HEK293 (cell line): Measurements from ENCODE around the gene STIM1.
A peak's percentile ranks its signal among the peaks of the same experiment; 100 is the strongest.

Source experiments
- CTCF ChIA-PET: fragments of 350-600 bp; formaldehyde crosslinking; extraction: SDS; loops from one replicate; lab custom pipeline; 2021; ENCODE audit warnings: antibody characterized with exemption; lab: Yijun Ruan, JAX
- POLR2A ChIA-PET: fragments of 300-600 bp; formaldehyde crosslinking; extraction: SDS; loops from one replicate; lab custom pipeline; 2020; ENCODE audit warnings: antibody characterized with exemption, inconsistent platforms; lab: Yijun Ruan, JAX
- H3K27ac ChIP-seq: fragments of 200-500 bp; sonication (Bioruptor generic); 2 replicates; pipeline ENCODE4 v1.5.1; 2014; ENCODE audit warnings: low read depth, low read length, control low read depth, inconsistent platforms; ENCODE audit errors: extremely low read depth
- H3K36me3 ChIP-seq, 2 experiments: fragments of 200-500 bp in 1 of 2; sonication (Bioruptor generic) in 1 of 2; 1 replicate in 1 of 2; 2 replicates in 1 of 2; pipeline ENCODE4 v1.5.1; 2014 to 2017; ENCODE audit warnings: inconsistent platforms in 2 of 2, low read length in 2 of 2; ENCODE audit not compliant: control insufficient read depth in 2 of 2, insufficient read depth in 1 of 2
- H3K4me1 ChIP-seq: fragments of 200-500 bp; sonication (Bioruptor generic); 2 replicates; pipeline ENCODE4 v1.5.1; 2014; ENCODE audit warnings: mild to moderate bottlenecking, low read length, inconsistent platforms; ENCODE audit not compliant: control insufficient read depth, insufficient read depth
- H3K4me3 ChIP-seq: 2 replicates; pipeline ENCODE4 v1.5.1; 2011; ENCODE audit warnings: low read depth, mild to moderate bottlenecking, control low read depth, low read length, moderate library complexity
- H3K9me3 ChIP-seq: fragments of 200-500 bp; sonication (Bioruptor generic); 2 replicates; pipeline ENCODE4 v1.5.1; 2014; ENCODE audit warnings: low read depth, low read length, inconsistent platforms; ENCODE audit not compliant: control insufficient read depth, insufficient read depth
- BCL11A ChIP-seq: fragments of 450-650 bp; formaldehyde crosslinking; IDR thresholded peaks from 2 replicates; pipeline ENCODE4 v1.5.1; 2016; ENCODE audit warnings: low read depth, missing biosample characterization, missing genetic modification characterization
- ELK4 ChIP-seq: IDR thresholded peaks from 2 replicates; pipeline ENCODE4 v1.6.1; 2011; ENCODE audit warnings: mild to moderate bottlenecking, low read depth, low read length, borderline replicate concordance
- KLF16 ChIP-seq: fragments of 450-650 bp; formaldehyde crosslinking; IDR thresholded peaks from 2 replicates; pipeline ENCODE4 v1.5.1; 2017; ENCODE audit warnings: missing biosample characterization, missing genetic modification characterization
- MYNN ChIP-seq: fragments of 450-650 bp; formaldehyde crosslinking; IDR thresholded peaks from 2 replicates; pipeline ENCODE4 v1.5.1; 2016; ENCODE audit warnings: missing biosample characterization, missing genetic modification characterization, borderline replicate concordance
- OSR2 ChIP-seq: fragments of 450-650 bp; formaldehyde crosslinking; IDR thresholded peaks from 2 replicates; pipeline ENCODE4 v1.5.1; 2016; ENCODE audit warnings: missing biosample characterization, missing genetic modification characterization
- SETDB1 ChIP-seq: IDR thresholded peaks from one replicate; pipeline ENCODE4 v1.6.1; 2017; ENCODE audit warnings: mild to moderate bottlenecking, low read length, moderate library complexity, mixed read lengths; ENCODE audit not compliant: insufficient read length
- SP2 ChIP-seq: fragments of 450-650 bp; formaldehyde crosslinking; IDR thresholded peaks from 2 replicates; pipeline ENCODE4 v1.5.1; 2016; ENCODE audit warnings: missing biosample characterization, missing genetic modification characterization
- YY2 ChIP-seq: fragments of 450-650 bp; formaldehyde crosslinking; IDR thresholded peaks from 2 replicates; pipeline ENCODE4 v1.5.1; 2016; ENCODE audit warnings: missing biosample characterization, missing genetic modification characterization
- ZBTB20 ChIP-seq: fragments of 450-650 bp; formaldehyde crosslinking; IDR thresholded peaks from 2 replicates; pipeline ENCODE4 v1.5.1; 2016; ENCODE audit warnings: missing biosample characterization, missing genetic modification characterization
- ZNF133 ChIP-seq: fragments of 450-650 bp; formaldehyde crosslinking; IDR thresholded peaks from 2 replicates; pipeline ENCODE4 v1.5.1; 2016; ENCODE audit warnings: missing biosample characterization, missing genetic modification characterization
- ZNF146 ChIP-seq: fragments of 450-650 bp; formaldehyde crosslinking; IDR thresholded peaks from 2 replicates; pipeline ENCODE4 v1.5.1; 2016; ENCODE audit warnings: missing biosample characterization, missing genetic modification characterization
- ZNF157 ChIP-seq: fragments of 450-650 bp; formaldehyde crosslinking; IDR thresholded peaks from 2 replicates; pipeline ENCODE4 v1.5.1; 2016; ENCODE audit warnings: missing biosample characterization, missing genetic modification characterization
- ZNF19 ChIP-seq: fragments of 450-650 bp; formaldehyde crosslinking; IDR thresholded peaks from 2 replicates; pipeline ENCODE4; 2016; ENCODE audit warnings: missing biosample characterization, missing genetic modification characterization, low read depth
- ZNF223 ChIP-seq: fragments of 450-650 bp; formaldehyde crosslinking; IDR thresholded peaks from 2 replicates; pipeline ENCODE4 v1.5.1; 2016; ENCODE audit warnings: missing biosample characterization, missing genetic modification characterization
- ZNF24 ChIP-seq: fragments of 450-650 bp; formaldehyde crosslinking; IDR thresholded peaks from 2 replicates; pipeline ENCODE4 v1.5.1; 2016; ENCODE audit warnings: missing biosample characterization, missing genetic modification characterization
- ZNF621 ChIP-seq: fragments of 450-650 bp; formaldehyde crosslinking; IDR thresholded peaks from 2 replicates; pipeline ENCODE4 v1.5.1; 2017; ENCODE audit warnings: missing biosample characterization, missing genetic modification characterization
- ZNF776 ChIP-seq: fragments of 450-650 bp; formaldehyde crosslinking; IDR thresholded peaks from 2 replicates; pipeline ENCODE4 v1.5.0; 2017; ENCODE audit warnings: missing biosample characterization, missing genetic modification characterization, borderline replicate concordance
- ZNF837 ChIP-seq: fragments of 450-650 bp; formaldehyde crosslinking; IDR thresholded peaks from 2 replicates; pipeline ENCODE4 v1.5.1; 2016; ENCODE audit warnings: missing biosample characterization, missing genetic modification characterization
- ZSCAN23 ChIP-seq: fragments of 450-650 bp; formaldehyde crosslinking; IDR thresholded peaks from 2 replicates; pipeline ENCODE4 v1.5.1; 2016; ENCODE audit warnings: missing biosample characterization, missing genetic modification characterization
- TF ChIP-seq, protein P1 (sequence below): fragments of 450-650 bp; formaldehyde crosslinking; conservative IDR thresholded peaks from 2 replicates; pipeline ENCODE4 v1.5.1; 2016; ENCODE audit warnings: low read depth, missing biosample characterization, missing genetic modification characterization
- TF ChIP-seq, protein P2 (sequence below): fragments of 450-650 bp; formaldehyde crosslinking; IDR thresholded peaks from 2 replicates; pipeline ENCODE4 v1.5.1; 2016; ENCODE audit warnings: missing biosample characterization, missing genetic modification characterization, low read depth

The STIM1 gene

DNA sequence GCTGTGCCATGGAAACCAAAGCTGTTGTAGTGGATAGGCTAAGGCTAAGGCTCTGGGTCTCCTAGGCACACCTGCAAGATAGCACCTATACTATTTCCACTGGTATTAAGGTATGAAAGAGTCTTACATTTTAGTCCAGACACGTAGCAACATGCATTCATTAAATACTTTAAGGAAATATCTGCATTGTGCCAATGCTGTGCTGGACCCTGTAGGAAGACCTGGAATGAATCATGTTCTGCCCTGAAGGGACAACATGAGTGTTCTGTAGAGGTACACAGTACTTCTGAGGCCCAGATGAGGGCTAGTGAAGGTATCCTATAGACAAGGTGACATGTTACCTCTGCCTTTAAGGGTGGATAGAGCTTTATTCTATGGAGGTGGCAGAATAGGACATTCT is 204.0 kb downstream of the STIM1 start (continued):
- TF ChIP-seq ZNF19 (tag by site-specific recombination): no peak
- TF ChIP-seq ZBTB20: no peak
- TF ChIP-seq ZNF24 (tag by site-specific recombination): no peak
- TF ChIP-seq ZSCAN23 (tag by site-specific recombination): no peak
- TF ChIP-seq ZNF776 (tag by site-specific recombination): no peak
- no peak for TF ChIP-seq MYNN (tag by site-specific recombination)

DNA sequence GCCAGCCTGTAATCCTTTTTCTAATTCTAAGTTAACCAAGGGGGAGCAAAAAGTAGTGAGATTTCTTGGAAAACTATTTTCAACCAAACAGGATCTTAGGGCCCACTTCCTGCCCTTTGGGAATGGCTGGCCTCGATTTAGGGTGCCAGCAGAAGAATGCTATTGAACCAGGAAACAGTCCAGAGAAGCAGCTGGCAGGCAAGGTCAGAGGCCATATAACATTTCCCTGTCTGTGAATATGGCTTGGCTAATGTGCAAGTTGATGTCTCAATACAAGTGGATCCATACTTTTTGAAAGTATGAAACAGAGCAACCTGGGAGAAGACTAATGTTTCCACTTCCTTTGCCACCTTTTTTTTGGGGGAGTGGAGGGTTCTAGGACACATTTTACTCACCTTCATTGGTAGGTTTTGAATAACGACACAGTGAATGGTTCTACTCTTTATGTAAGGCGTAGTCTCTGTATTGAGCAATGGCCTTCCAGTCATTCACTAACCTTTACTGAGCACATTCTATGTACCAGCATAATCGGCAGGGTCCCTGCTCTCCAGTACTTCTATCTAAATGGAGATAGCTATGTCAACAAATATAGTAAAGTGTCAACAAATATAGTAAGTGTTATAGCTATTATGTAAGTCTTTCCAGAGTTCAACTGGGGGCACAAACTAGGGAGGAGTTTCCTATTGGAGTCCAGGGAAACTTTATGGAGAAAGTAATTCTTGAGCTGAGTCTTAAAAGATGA is 204.9 kb downstream of the STIM1 start:
- TF ChIP-seq BCL11A (tag by site-specific recombination): no peak
- TF ChIP-seq SP2 (tag by site-specific recombination): no peak
- TF ChIP-seq SETDB1: peak; percentile 30
- Histone ChIP-seq H3K4me1 (no peaks in the 10 kb centered on the region), H3K36me3 (peaks cover 0 to 25% of the 10 kb centered on the region in 2 experiments; a peak in 2 of 3 replicates), H3K9me3 (no peaks in the 10 kb centered on the region), H3K27ac (no peak overlapping the region), H3K4me3 (no peak overlapping the region)
- ChIA-PET POLR2A (no interaction called here), CTCF (interaction anchor here (0.6 to 4.4 kb wide), 5 partner anchors 9 to 211 kb away, joined by 3 to 33 read pairs (median 4); partner anchors contain the start of gene STIM1)

DNA sequence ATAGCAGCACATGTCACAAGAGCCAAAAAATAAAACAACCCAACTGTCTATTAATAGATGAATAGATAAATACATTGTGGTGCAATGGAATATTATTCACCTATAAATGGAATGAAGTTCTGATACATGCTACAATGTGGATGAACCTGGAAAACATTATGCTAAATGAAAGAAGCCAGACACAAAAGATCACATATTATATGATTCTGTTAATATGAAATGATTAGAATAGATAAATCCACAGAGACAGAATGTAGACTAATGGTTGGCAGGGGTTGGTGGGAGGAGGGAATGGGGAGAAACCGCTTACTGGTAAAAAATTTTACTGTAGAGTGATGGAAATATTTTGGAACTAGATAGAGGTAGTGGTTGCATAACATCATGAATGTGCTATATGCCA is 206.2 kb downstream of the STIM1 start:
- TF ChIP-seq ELK4 (no peak), KLF16 (tag by site-specific recombination) (no peak), ZNF146 (tag by site-specific recombination) (no peak), ZNF157 (tag by site-specific recombination) (no peak), ZNF223 (tag by site-specific recombination) (no peak), ZNF133 (no peak), ZNF621 (tag by site-specific recombination) (no peak), YY2 (tag by site-specific recombination) (no peak), ZNF837 (tag by site-specific recombination) (no peak), OSR2 (no peak), ZNF24 (tag by site-specific recombination) (no peak)
- TF ChIP-seq, protein P1, sequence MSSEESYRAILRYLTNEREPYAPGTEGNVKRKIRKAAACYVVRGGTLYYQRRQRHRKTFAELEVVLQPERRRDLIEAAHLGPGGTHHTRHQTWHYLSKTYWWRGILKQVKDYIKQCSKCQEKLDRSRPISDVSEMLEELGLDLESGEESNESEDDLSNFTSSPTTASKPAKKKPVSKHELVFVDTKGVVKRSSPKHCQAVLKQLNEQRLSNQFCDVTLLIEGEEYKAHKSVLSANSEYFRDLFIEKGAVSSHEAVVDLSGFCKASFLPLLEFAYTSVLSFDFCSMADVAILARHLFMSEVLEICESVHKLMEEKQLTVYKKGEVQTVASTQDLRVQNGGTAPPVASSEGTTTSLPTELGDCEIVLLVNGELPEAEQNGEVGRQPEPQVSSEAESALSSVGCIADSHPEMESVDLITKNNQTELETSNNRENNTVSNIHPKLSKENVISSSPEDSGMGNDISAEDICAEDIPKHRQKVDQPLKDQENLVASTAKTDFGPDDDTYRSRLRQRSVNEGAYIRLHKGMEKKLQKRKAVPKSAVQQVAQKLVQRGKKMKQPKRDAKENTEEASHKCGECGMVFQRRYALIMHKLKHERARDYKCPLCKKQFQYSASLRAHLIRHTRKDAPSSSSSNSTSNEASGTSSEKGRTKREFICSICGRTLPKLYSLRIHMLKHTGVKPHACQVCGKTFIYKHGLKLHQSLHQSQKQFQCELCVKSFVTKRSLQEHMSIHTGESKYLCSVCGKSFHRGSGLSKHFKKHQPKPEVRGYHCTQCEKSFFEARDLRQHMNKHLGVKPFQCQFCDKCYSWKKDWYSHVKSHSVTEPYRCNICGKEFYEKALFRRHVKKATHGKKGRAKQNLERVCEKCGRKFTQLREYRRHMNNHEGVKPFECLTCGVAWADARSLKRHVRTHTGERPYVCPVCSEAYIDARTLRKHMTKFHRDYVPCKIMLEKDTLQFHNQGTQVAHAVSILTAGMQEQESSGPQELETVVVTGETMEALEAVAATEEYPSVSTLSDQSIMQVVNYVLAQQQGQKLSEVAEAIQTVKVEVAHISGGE (tag by site-specific recombination): no peak
- TF ChIP-seq, protein P2, sequence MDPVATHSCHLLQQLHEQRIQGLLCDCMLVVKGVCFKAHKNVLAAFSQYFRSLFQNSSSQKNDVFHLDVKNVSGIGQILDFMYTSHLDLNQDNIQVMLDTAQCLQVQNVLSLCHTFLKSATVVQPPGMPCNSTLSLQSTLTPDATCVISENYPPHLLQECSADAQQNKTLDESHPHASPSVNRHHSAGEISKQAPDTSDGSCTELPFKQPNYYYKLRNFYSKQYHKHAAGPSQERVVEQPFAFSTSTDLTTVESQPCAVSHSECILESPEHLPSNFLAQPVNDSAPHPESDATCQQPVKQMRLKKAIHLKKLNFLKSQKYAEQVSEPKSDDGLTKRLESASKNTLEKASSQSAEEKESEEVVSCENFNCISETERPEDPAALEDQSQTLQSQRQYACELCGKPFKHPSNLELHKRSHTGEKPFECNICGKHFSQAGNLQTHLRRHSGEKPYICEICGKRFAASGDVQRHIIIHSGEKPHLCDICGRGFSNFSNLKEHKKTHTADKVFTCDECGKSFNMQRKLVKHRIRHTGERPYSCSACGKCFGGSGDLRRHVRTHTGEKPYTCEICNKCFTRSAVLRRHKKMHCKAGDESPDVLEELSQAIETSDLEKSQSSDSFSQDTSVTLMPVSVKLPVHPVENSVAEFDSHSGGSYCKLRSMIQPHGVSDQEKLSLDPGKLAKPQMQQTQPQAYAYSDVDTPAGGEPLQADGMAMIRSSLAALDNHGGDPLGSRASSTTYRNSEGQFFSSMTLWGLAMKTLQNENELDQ (tag by site-specific recombination): no peak
- POLR2A ChIA-PET: no interaction called here

More for the DNA sequence above, 206.2 kb downstream of the STIM1 start:
- CTCF ChIA-PET: interaction anchor here (4.4 kb wide), 1 partner anchor 11 kb away, joined by 33 read pairs; no protein-coding TSS in a partner anchor
- Histone ChIP-seq H3K4me1 (no peaks in the 10 kb centered on the region), H3K27ac (no peak overlapping the region), H3K9me3 (no peaks in the 10 kb centered on the region), H3K36me3 (peaks cover 0 to 25% of the 10 kb centered on the region in 2 experiments; a peak in 2 of 3 replicates), H3K4me3 (no peak overlapping the region)
